Effector CD8-positive, alpha-beta T cell (primary cell): Measurements from ENCODE around the gene E2F1.
A peak's percentile ranks its signal among the peaks of the same experiment; 100 is the strongest.

Experiments used
- DNase-seq: peaks from one replicate; lab custom pipeline; 2025; lab: John Stamatoyannopoulos, UW

The E2F1 gene

DNA sequence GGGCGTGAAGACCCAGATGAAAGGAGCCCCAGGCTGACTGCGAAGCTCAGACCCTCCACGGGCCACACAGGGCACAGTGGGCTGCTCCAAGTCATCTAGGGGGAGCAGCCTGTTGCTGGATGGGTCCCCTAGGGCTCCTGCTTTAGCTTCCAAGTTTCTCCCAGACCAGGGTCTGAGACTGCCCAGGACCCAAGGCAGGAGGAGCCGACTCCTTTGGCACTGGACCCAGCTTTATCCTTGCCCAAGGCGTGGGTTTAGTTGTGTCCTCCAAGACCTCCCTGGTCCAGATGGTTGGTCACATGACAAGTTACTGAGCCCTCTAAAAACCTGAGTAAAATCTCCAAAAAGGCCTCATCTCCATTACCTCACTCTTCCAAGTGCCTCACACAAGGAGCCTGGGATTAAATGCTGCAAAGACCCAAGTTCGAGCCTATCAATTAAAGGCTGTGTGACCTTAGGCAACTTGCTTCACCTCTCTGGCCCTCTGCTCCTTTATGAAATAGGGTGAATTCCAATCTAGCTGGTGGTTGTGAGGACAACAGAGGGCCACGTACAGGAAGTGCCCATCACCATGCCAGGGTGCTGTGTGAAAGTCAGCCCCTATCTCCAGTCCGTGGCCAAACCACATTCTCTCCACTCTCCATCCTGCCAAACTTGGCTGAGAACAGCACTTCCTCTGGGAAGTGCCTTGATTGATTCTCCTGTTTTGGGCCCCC lies 14.5 kb downstream of the E2F1 start:
- DNase-seq, result no peak

DNA sequence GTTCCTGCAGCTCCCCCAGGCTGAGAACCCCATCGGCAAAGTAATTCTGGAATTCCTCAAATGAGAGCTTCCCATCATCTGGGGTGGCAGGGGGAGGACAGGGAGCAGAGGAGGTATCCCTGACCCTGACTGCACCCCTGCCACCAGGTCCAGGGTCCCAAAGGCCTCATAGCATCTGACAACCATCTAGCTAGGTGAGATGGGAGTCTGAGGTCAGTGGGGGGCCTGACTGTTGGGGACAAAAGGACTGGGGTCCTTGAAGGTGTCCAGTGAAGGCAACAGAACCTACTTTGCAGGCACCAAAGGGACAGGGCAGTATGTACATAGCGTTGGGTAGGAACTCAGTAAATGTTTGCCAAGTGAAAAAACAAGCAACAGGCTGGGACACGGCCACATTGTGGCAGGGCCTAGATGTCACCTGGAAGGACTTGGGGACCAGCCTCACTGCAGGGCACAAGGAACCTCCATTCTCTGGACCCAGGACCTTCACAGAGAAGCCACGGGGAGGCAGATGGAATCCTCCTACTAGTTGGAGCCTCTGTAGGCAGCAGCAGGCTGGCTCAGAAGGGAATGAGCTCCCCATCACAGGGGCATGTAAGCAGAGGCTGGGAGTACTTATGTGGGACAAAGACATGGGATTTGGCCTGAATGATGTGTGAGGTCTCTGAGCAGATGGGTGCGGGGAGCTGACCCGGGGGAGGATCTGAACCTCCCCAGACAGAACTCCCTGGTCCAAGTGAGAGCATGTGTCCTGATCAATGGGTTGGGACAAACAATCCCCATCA lies 15.3 kb downstream of the E2F1 start:
- DNase-seq, result no peak

DNA sequence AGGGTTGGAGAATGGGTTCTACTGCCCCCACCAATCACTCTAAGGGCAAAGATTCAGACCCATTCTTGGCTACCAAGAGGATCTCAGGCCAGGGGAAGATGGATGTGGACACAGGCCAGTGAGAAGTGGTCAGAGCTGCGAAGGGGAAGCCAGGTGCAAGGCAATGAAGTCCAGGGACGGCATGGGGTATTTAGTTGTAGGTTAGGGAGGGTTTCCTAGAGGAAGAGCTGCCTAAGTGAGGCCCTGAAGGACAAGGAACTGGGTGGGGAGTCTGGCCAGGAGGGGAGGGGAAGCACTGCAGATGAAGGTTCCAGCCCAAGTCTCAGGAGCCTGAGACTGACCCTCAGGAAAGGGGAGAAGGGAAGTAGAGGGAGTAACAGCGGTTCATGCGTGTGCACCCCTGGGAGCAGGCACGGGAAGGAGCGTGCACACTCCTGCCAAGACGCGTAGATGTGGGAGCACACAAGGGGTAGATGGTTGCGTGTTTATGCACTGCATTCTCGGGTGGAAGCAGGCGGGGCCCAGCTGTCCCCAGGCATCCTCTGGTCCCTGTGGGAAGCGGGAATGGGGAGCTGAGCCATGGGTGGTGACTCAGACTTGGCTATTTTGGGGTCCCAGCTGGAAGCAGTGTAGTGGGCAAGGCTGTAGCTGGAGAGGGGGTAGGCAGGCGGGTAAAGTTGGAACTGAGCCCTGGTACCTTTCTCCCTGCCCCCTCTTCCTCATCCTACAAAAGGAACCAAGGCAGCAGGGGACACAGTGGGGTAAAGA lies 16.1 kb downstream of the E2F1 start:
- no peak for DNase-seq

DNA sequence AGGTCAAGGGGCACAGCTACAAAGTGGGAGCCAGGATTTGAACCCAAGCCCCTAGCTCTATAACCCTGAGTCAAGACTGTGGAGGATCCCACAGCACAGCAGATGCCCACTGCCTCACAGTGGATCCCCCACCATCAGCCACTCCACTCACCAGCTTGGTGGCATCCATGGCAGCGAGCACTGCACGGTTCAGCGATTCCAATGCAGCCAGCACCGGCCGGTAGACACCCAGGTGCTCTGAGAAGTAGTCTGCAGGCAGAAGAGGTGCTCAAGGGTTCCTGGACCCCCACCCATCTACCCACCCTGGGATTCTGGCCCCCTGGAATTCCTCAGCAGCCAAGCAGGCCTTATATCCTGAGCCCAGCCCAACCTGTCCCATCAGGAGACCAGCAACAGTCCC lies 17.0 kb downstream of the E2F1 start:
- no peak for DNase-seq

DNA sequence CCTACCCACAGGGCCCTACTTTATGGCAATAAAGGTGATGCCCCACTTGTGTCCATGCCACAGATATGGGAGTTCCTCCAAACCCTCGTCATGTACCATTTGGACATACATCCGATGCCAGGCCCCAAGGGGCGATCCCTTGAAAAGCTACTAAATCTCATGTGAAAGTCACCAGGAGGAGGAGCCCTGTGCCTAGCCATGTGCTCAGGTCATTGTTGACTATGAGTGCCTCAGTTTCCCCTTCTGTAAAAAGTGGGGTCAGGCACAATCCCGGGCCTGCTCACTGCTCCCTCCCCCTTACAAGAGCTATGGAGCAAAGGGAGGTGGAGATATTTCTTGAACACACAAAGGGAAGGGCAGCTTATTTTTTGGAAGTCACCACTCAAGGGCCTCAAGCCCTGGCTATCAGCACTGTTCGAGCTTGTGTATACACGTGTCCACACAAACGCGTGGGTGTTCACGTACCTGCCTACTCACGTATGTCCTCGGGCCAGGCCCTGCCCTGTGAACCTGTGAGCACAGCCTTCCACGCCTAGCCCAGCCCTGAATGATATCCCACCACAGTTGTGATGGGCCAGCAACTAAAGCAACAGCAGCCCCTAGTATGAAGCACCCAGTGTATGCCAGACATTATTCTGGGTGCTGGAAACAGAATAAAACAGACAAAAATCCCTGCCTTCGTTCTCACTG lies 17.6 kb downstream of the E2F1 start:
- DNase-seq, result no peak

DNA sequence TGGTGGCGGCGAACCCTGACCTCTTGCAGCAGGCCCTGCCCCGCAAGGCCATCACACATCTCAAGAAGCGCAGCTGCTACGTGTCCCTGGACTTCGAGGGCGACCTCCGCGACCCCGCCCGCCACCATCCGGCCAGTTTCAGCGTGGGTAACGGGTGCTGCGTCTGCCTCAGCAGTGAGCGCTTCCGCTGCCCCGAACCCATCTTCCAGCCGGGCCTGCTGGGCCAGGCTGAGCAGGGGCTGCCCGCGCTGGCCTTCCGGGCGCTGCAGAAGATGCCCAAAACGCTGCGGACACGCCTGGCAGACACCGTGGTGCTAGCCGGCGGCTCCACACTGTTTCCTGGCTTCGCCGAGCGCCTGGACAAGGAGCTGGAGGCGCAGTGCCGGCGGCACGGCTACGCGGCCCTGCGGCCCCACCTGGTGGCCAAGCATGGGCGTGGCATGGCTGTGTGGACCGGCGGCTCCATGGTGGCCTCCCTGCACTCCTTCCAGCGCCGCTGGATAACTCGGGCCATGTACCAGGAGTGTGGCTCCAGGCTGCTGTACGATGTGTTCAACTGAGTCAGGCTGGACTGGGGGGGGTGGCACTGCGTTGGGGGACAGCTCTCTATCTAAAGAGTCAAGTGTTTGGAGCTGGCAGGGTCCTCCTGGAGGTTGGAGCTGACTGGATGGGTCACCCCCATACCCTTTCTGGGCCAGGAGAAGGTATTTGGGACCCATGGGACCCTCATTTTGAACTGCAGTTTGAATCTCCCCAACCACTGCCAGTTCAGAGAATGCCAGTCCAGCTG lies 18.3 kb downstream of the E2F1 start:
- peak; percentile 55 for DNase-seq

DNA sequence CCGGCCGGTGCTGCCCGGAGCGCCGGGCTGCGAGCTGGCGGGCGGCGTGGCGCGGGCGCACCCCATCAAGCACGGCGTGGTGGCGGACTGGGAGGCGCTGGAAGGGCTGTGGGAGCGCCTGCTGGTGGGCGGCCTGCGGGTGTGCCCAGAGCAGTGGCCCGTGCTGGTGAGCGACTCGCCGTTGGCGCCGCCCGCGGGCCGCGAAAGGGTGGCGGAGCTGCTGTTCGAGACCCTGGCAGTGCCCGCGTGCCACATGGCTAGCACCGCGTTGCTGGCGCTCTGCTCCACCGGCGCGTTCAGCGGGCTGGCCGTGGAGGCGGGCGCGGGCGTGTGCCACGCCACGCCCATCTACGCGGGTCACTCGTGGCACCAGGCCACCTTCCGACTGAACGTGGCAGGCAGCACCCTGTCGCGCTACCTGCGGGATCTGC lies 18.9 kb downstream of the E2F1 start:
- peak; percentile 23 for DNase-seq

DNA sequence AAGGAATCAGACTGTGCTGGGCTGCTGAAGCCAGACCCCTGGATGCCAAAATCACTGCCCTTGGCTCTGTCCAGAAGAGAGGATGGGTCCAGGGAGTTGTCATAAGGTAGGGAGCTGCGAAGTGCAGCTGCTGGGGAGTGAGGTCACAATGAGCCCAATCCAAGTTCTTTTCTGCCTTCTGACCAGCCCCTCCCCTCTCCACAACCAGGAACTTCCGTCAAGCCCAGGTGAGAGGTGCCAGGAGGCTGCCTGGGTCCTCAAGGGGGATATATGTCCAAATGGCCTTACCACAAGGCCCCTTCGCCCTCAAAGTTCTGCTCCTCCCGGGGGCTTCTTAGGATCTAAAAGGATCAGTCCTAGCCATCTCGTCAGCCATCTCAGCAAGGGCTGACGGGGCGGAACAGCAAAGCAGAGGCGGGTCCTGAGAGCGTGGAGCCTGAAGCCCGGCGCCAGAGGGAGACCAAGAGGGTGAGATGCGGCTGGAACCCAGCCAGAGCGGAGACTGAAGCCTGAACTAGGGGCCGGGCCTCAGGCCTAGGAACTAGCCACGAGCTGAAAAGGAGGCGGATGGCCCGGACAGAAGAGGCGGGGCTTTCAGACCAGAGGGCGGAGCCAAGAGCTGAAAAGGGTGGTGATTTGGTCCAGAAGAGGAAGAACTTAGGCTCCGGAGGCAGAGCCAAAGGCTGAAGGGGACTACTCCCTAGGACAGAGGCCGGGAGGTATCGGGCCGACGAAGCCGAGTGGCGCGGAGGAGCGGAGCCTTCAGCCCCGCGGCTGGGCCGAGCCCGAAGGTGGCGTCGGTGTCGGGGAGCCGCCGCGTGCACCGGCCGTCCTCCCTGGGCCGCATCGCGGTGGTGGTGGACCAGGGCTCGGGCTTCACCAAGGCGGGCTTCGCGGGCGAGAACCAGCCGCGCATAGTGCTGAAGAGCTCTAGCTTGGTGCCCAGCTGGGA lies 19.6 kb downstream of the E2F1 start, which contains the start of gene ACTL10:
TSS of gene ACTL10 (plus strand) at position 651 of the 952 bp plus-strand sequence. CDS start 555 bp downstream, outside the sequence.
- peak; percentile 61 for DNase-seq

DNA sequence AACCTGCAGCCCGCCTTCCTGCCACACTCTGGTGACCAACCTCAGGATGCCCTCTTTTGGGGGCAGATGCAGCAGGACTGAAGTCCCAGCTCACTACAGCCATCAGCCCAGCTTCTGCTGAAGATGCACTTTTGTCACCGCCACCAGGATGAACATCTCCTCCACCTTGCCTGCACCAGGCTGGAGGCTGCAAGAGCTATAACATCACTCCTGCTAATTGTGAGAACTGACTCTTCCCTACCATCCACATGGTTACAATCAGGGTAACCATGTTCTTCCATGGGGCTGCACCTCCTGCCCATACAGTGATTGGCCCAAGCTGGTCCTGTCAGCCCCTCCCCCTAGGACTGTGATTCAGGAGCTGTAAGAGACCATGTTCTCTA lies 21.4 kb downstream of the E2F1 start:
- DNase-seq, result no peak

DNA sequence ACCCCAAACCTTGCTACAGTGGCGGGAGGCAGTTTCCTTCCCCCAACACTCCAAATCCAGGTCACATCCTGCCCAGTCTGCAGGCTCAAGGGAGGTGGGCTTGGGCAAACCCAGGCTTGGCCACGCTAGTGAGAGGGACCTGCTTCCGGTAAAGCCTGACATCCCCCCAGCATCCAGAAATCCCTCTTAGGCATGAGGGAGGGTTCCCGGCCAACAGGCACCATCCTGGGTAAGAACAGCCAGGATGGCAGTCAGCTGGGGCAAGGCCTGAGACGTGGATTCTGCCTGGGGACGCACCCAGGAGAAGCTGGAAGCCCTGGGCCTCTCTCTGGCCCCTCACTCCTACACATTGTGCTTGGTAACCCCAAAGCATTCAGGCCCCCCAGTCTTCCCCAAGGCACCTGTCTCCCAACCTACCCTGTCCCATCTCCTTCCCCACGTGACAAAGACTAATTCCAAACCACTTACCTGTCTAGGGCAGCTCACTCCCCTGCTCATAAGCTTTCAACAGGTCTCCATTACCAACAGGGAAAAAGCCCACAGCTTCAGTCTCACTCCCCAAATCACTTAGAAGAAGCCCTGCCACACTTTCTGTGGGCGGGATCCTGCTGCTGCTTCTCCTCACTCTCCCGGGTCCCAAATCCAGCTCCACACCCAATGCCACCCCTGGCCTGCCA lies 22.0 kb downstream of the E2F1 start:
- DNase-seq, result no peak

DNA sequence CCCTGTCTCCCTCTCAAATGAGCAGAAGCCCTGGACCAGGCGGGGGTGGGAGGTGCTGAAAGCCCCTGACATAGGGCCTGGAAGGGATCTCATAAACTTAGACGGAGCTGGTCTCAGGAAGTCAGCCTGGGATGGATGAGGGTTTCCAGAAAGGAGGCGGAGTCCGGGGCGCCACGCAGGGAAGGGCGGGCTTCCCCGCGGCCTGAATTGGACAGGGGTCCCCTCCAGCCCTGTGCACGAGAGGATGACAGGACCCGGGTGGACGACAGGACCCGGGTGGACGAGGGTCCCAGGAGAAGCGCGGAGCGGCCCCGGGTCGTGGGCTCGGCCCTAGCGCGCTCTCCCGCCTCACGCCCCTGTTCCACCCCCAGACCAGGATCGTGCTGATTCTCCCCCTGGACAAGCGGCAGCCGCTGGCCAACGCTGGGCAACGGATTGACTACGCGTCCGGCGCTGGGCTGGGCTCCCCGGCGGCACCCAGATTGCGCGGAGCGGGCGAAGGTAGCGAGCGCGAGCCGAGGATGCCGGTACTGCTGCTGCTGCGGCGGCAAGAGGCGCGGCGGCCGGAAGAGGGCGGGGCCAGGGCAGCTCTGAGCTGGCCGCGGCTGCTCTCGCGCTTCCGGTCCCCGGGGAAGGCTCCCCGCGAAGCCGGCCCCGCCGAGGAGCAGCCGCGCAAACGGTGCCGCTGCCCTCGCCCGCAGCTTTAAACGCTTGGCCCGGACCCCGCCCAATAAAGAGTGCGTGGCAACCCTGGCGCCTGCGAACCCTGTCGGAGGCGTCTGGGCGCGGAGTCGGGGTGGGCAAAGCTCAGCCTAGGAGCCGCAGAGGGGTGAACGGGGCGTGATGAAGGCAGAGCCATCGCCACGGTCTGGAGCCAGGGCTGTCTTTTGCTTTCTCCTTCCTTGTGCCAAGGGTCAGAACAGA lies 22.8 kb downstream of the E2F1 start:
- DNase-seq, result peak; percentile 52

DNA sequence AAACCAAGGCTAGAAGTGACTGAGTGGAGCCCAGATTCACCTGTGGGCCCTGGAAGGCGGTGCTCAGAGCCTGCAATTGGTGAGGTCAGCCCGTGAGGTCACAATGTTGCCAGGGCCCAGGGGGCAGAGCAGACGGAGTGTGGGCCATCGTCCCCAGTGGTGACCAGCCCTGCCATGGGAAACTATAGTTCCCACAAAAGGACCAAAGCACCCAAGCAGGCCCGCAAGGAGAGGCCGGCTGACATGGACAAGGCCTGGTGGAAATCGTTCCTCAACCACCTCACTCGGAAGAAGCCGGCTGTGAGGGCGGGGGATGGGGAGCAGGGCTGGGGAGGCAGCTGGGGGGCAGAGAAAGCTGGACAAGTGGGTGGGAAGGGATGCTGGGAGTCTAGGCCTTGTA lies 24.0 kb downstream of the E2F1 start, which contains the start of gene C20orf144:
TSS of gene C20orf144 (plus strand) at position 156 of the 400 bp plus-strand sequence. CDS start at position 175, 19 bp downstream.
- no peak for DNase-seq

DNA sequence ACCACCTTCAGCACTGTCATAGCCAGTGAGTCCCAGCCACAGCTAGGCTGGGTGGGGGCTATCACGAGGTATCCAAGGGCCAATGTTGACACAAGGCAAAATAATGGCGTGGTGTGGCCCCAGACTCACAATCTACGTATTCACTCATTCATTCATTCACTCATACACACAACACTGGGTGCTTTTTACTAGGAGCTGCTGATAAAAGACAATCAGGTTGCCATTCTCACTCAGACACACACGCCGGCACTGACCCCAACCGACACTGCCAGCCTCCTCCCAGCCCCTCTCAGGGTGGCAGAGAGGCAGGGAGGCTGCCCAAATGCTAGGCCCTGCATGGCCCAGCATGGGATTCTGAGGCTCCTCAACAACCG lies 25.5 kb downstream of the E2F1 start:
- no peak for DNase-seq

DNA sequence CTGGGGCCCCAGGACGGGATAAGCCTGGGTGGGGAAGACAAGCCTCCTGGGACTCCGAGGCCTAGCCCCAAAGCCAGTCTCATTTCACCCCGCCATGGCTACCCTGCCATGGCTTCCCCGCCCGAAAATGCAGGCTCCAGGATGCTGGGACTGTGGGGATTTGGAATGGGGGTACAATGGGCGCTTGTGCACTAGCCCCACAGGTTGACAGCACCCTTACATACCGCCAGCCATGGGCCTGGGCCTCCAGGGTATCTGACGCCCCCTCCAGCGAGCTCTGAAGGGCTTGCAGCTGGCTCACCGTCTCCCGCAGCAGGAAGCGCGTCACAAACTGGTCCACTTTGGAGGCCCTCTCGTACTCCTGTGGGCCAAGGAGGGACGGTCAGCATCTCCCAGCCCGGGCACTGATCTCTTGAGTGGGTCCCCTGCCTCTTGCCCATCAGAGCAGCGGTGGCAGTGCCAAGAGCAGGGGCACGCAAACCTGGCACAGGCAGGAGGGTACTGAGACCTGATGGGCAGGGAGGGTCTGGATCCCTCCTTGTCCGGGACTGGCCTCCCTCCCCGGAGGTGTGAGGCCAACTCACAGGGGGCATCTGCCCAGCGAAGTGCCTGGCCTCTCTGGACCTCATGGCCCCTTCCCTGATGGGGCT lies 26.0 kb downstream of the E2F1 start:
- no peak for DNase-seq

DNA sequence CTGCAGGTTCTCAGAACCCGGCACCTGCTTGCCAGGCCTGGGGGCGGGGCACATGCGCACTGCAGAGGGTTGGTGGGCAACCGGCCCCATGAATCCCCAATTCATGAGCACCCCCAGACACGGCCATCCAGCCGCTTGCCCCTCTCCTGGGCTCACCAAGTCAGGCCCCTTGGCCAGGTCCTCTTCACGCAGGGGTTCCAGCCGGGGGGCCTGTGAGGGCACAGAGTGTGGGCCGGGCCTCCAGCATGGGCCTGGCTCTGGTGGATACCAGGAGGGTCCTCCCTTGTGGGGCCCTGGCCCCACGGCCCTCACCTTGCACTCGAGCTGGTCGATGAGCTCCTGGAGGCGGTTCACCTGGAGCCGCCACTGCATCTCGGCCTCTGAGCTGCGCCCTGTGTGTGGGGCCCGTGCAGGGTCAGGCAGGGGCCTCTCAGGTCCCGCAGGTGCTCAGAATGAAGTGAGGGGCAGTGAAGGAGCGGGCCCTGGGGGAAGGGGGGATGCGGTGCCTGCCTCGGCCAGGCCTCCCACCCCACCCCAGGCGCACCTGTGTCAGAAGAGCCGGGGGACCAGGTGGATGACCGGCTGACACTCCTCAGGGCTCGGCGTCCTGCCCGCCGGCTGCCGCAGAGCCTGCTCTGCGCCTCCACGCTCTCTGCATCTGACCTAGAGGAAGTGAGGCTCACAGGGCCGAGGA lies 26.7 kb downstream of the E2F1 start:
- no peak for DNase-seq

DNA sequence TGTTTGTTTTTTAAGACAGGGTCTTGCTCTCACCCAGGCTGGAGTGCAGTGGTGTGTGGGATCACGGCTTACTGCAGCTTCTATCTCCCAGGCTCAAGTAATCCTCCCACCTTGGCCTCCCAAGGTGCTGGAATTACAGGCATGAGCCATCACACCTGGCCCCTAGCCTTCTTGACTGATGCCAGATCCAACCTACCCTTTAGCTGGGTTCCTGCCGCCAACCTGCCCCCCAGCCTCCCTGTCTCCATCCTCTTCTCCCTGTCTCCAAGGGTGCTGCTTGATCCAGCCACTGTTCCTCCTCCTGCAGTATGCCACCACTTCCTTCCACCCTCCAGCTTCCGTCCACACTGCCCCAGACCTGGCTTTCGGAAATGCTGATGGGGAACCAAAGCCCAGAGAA lies 27.3 kb downstream of the E2F1 start:
- DNase-seq, result no peak

DNA sequence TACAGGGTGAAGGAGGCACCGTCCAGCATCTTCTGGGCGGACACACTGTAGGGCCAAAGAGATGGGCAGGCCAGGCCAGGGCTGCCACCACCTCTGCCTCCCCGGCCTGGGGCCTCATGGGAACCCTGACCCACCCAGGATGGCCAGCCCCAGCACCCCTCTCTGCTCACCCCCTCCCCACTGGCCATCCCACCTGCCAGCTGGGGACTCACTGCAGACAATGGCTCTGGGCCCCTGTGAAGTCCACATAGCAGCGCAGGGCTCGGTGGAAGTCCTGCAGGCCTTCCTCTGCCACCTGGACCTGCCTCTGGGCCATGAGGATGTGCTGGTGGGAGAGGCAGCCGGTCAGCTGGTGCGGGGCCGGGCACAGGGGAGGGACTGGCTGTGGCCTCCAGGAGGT lies 27.7 kb downstream of the E2F1 start:
- DNase-seq, result no peak
